Stimulated activated CD4-positive, alpha-beta T cell treated with anti-CD3 and anti-CD28 coated beads, Interleukin-1b, Interleukin-23, amount 100 ng/mL, for 4 hours (primary cell): ENCODE measurements around the gene NSUN6.
A peak's percentile ranks its signal among the peaks of the same experiment; 100 is the strongest.
"Not testable (repeated sequence)": the region's sequence is repeated elsewhere in the genome, so short reads cannot be mapped to it uniquely, and the experiment has no call there.

ENCODE experiments used
- DNase-seq, 2 donors: peaks; one replicate each; pipeline ENCODE4 v3.0.0-alpha.2; 2020; ENCODE audit warnings: low read depth in 2 of 2

NSUN6 gene

GRCh38 chr10:18659125-18659818, 7.9 kb upstream of the NSUN6 start, which contains the start of gene ARL5B:
TSS of gene ARL5B (plus strand) at chr10:18659431. CDS start at chr10:18659638, 207 bp downstream.
- DNase-seq = peak; percentile 94 to 97

DNA sequence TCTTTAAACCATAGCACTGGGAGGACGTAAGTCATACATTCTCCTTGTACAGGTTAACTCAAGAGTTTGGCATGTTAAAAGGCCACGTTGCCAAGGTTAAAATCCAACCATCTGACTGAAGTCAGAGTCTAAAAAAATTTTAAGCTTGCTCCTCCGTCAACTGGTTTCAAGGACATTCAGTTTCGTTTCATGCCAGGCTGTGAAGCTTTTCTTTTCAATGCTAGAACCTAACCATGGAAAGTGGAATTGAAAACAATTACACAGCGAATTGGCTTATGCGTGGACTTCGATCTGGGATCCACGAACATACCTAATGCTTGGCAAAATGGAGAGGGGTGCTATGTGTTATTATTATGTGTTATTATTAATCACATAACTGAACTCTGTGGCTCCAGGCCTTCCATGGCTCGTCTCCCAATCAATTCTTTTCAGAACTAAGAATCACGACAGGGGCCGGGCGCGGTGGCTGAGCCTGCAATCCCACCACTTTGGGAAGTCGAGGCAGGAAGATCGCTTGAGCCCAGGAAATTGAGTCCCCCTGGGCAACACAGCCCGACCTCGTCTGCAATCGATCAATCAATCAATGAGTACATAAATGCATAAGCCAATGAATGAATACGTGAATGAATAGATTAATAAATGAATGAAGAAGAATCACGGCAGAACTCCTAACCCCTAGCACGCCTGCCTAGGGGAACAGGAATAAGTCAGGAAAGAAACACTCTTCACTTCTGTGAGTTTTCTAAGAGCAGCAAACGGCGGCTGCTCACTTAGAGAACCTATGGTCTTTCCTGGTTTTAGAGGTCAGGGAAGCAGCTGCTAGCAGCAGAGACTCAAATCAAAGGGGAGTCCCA, 7.1 kb upstream of the NSUN6 start:
- no peak for DNase-seq

GRCh38 chr10:18656724-18657123, 5.3 kb upstream of the NSUN6 start:
- no peak for DNase-seq

- DNase-seq = no peak
These were observed 1.7 kb upstream of the NSUN6 start for GRCh38 chr10:18653112-18653511.

DNA sequence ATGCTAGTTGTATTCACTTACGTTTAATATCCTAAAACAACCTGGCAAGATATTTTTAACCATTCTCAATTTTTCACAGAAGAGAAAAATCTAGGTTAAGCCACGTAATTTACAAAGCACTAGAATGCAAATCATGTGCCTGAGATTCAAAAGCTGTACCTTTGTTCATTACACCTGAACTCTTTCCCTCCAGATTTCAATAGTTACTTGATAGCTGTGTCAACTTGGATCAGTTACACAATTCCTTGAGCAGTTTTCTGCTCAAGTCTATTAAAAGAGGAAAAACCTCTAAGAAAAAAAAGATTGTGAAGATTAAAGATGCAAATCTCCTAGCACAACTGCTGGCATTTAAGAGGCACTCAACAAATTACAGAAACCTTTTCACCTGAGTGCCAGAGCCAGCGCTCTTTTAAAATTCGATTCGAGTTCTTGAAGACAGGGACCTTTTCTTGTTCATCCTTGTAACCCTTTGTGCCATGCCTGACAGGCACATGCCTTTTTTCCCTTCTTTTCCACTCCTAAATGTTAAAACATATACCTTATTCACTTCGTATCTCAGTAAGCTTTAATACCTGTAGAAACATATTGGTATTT, 886 bp downstream of the NSUN6 start:
- no peak for DNase-seq

- no peak for DNase-seq
These were observed 1.9 kb downstream of the NSUN6 start for GRCh38 chr10:18649364-18649959.

DNA sequence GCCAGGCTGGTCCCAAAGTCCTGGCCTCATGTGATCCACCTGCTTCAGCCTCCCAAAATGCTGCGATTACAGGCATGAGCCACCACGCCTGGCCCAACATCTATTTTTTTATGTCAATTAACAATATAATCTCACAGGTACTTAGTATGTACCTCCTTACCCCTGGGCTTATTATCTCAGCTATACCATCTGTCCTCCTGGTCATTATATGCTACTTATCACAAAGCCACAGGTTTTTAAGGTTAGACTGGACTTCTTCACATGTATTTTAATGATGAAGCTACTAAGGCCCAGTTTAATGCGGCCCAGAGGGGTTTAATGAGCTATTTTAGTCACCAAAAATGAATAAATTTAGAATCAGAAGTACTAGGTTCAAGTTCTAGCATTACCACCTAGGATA, 3.4 kb downstream of the NSUN6 start:
- DNase-seq = no peak

- no peak for DNase-seq
These were observed 4.2 kb downstream of the NSUN6 start for GRCh38 chr10:18647151-18647550.

DNA sequence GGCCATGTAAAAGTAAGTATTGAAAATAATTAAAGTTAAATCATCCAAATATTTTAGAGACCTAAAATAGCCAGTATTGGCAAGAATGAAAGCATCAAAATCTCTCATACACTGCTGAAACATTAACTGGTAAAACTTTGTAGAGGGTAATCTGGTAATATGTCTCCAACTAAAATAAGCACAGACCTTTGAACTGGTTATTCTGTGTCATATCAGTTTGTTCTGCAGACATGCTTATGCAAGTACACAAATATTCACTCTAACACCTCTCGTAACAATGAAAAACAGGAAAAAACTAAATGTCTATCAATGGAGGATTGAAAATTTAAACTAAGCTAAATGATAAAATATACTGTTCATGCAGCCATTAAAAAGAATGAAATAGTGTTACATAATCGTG, 11.7 kb downstream of the NSUN6 start:
- not testable (repeated sequence) for DNase-seq

- DNase-seq = not testable (repeated sequence)
These were observed 14.0 kb downstream of the NSUN6 start for GRCh38 chr10:18637400-18637799.

GRCh38 chr10:18635995-18636394, 15.4 kb downstream of the NSUN6 start:
- DNase-seq = no peak

GRCh38 chr10:18632500-18632899, 18.9 kb downstream of the NSUN6 start:
- DNase-seq = not testable (repeated sequence)

GRCh38 chr10:18627452-18628018, 23.9 kb downstream of the NSUN6 start:
- peak; percentile 43 to 54 for DNase-seq

DNA sequence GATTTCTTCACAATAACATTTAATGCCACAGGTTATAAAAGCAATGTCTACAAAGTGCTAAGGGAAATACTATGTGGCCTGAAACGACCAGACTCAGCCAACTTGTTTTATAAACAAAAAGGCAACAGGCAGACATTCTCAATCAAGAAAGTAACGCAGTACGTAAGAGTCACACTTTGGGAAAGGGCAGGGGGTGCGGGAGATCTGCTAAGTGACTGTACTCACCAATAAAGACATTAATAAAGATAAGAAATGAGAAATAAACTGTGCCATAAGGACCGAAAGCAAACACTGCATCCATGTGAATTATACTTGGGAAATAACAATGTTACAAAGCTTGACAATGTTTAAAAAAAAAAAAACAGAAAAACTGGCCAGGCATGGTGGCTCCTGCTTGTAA, 25.5 kb downstream of the NSUN6 start:
- DNase-seq = no peak

GRCh38 chr10:18623671-18624070, 27.7 kb downstream of the NSUN6 start:
- not testable (repeated sequence) for DNase-seq

DNA sequence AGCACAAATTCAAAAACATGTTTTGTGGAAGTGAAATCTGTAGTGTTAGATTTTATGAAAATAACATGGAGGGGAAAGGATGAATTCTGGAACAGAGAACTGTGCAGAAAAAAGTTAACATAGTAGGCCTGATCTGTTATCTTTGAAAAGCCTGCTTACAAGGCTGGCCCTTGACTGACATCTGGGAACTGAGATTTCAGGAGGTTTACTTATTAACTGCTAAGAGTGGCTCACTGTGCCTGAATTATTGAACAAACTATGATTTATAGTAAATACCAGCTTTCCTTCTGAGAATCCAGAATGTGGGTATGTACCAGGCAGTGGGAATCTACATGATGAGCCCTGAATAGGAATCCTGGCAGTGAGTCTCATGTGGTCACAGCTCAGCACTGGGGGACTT, 30.5 kb downstream of the NSUN6 start:
- DNase-seq = no peak

DNA sequence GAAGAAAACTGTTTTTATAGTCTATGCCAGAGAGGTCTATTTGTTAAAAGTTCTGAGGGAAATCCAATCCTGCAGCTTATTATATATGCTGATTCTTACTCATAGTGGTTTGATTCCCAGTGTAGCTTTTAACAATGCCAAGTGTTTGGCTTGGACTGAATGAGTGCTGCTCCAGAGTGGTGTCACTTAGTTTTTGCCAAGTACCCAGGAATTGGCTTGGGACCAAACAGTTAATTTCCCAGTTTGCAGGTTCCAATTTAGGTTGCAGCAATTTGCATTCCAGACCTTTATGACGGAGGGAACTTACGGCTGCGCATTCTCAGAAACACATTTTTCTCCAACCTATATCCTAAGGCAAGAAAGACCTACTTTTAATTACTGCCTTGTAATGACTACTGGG, 32.4 kb downstream of the NSUN6 start:
- no peak for DNase-seq

DNA sequence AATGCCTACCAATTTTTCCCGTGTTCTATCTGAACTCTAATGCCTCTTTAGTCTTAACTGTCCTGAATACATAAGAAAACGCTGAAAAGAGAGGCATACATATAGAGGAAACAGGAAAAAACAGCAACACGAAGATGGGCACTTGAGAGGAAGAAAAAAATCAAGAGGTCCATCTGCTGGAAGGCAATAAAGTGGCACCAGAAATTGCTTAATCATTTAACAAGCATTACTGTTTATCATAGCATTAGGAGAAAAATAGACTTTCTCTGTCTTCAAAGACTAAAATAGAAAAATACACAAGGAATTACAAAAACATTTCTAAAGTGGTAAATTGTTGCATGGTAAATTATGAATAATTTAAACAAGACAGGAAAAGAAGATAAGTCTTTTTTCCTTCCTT, 35.0 kb downstream of the NSUN6 start:
- DNase-seq = no peak

DNA sequence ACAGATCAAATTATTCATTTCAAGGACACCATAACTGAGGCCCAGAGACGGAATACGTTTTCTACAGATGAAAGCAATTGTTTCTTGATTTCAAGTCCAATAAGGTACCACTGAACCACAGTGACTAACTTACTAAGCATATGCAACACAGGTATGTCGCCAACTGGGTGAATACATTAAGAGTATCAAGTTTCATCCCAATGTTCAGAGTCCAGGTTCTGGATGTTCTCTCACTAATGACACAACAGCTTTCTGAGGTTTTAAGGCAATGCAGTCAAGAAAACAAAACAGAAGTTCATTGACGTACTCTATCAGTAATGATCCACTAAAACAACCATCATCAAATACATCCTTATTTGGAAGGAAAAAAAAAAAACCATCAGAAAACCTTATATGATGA, 35.8 kb downstream of the NSUN6 start:
- no peak for DNase-seq

GRCh38 chr10:18611168-18611567, 40.2 kb downstream of the NSUN6 start:
- DNase-seq = no peak

DNA sequence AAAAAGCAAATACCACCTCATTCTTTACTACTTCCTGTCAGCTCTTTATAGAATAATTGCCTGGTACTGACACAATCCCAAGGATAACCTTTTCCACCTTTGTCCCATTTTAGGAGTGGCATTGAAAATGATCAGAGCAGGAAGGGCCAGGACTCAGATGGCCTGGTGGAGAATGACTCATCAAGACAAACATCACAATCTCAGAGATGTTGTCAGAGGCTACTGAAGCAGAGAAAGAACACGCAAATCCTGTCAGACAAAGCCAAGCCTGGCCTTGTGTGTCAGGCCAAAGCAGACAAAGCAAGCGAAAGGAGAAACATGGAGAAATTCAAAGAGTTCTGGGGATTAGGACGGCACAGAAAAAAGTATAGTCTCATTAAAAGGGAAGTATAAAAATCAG, 40.9 kb downstream of the NSUN6 start:
- DNase-seq = no peak

GRCh38 chr10:18608596-18608995, 42.8 kb downstream of the NSUN6 start:
- DNase-seq = no peak
